ENCODE data around the gene FILIP1L. TPM values are rescaled to one million over a fixed set of nuclear protein-coding genes. Genes with fewer than 3 reads are reported as not detected.

FILIP1L gene
- total RNA-seq, 1 experiment from 2014 or later: 15.5 TPM

DNA sequence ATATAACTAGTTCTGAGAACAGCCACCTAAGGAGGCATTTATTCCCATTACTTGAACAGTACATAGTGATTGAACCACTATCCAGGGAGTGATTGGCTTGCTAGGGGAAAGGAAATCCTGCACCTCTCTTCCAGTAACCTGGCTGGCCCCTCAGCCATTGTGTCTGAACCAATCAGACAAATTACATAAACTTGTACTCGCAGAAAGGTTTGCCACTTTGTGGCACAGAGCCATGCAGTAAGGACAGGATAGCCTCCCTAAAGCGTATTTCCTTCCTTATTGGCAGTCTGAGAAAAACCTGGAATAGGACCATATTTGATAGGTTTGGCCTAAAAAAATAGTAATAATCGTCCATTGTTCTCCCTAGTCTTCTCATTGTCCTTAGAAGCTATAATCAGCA lies 277.6 kb downstream of the FILIP1L start:
- TF ChIP-seq, protein P1, sequence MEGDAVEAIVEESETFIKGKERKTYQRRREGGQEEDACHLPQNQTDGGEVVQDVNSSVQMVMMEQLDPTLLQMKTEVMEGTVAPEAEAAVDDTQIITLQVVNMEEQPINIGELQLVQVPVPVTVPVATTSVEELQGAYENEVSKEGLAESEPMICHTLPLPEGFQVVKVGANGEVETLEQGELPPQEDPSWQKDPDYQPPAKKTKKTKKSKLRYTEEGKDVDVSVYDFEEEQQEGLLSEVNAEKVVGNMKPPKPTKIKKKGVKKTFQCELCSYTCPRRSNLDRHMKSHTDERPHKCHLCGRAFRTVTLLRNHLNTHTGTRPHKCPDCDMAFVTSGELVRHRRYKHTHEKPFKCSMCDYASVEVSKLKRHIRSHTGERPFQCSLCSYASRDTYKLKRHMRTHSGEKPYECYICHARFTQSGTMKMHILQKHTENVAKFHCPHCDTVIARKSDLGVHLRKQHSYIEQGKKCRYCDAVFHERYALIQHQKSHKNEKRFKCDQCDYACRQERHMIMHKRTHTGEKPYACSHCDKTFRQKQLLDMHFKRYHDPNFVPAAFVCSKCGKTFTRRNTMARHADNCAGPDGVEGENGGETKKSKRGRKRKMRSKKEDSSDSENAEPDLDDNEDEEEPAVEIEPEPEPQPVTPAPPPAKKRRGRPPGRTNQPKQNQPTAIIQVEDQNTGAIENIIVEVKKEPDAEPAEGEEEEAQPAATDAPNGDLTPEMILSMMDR (IDR thresholded peaks at IDR 0.05; ENCODE audit: insufficient read depth in 1 of 2, low read depth in 1 of 2, low read length in 1 of 2, severe bottlenecking in 1 of 2, unreplicated experiment in 1 of 2): no peak
- Mint-ChIP-seq H3K9me3 (ENCODE audit: unreplicated experiment) (no peaks in the 10 kb centered on the region), H3K4me1 (ENCODE audit: low read depth, unreplicated experiment) (no peaks in the 10 kb centered on the region), H3K27ac (ENCODE audit: unreplicated experiment) (no peak overlapping the region), H3K36me3 (ENCODE audit: insufficient read depth, unreplicated experiment) (no peaks in the 10 kb centered on the region), H3K4me3 (ENCODE audit: unreplicated experiment) (no peak overlapping the region), H3K27me3 (ENCODE audit: insufficient read depth, unreplicated experiment) (no peaks in the 10 kb centered on the region)
- Histone ChIP-seq H3K27me3 (replicated peaks; ENCODE audit: control insufficient read depth, insufficient read depth, low read length) (no peaks in the 10 kb centered on the region), H3K4me1 (no peaks in the 10 kb centered on the region), H3K4me3 (ENCODE audit: low read depth, low read length) (no peak overlapping the region), H3K9me3 (no peaks in the 10 kb centered on the region), H3K36me3 (ENCODE audit: control insufficient read depth, insufficient read depth, low read length) (no peaks in the 10 kb centered on the region)
- ChIA-PET POLR2A (interaction anchor here (0.6 kb wide), 1 partner anchor 418 kb away, joined by 3 read pairs; no protein-coding TSS in a partner anchor), CTCF (no interaction called here)
- no peak for DNase-seq
- BruUV-seq (replicated peaks): no TSS peak
- intact Hi-C loops (cut with micrococcal nuclease; ENCODE audit: unreplicated experiment): no loop called here

DNA sequence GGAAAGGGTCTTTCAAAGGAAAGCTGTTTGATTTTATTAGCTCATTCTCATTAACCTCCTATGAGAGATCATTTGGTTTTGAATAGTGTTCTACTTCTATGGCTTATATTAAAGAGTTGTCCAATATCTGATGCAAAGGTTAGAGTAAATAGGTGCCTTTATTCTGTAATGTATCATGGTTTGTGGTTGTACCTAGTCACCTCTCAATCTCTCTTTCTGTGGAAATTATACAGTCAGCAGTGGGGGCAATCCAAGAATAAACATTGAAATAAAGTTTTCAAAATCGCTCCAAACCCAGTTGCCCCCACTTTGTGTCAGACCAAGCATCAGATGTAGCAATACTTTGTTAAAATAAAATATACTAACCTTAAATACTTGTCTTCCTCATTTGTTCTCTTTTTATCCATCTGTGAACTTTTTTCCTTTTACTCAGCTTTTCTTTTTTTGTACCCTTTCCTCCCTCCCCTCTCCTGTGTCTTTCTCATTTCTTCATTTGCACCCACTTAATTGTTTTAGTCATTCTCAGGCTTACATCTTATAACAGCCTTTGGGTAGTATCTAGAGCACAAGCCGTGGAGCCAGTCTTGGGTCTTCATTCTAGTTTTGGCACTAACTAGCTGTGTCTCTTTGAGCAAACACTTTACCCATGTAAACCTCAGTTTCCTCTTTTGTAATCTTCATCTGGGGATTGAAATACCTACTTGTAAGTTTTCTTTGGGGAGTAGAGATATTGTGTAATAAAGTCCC lies 279.9 kb downstream of the FILIP1L start:
- H3K4me1 Mint-ChIP-seq (ENCODE audit: low read depth, unreplicated experiment): peaks cover 13% of the 10 kb centered on the region
- TF ChIP-seq, protein P1 (IDR thresholded peaks at IDR 0.05; ENCODE audit: insufficient read depth in 1 of 2, low read depth in 1 of 2, low read length in 1 of 2, severe bottlenecking in 1 of 2, unreplicated experiment in 1 of 2): no peak
- Histone ChIP-seq H3K4me1 (no peaks in the 10 kb centered on the region), H3K27me3 (replicated peaks; ENCODE audit: control insufficient read depth, insufficient read depth, low read length) (no peaks in the 10 kb centered on the region), H3K36me3 (ENCODE audit: control insufficient read depth, insufficient read depth, low read length) (no peaks in the 10 kb centered on the region), H3K4me3 (ENCODE audit: low read depth, low read length) (no peak overlapping the region), H3K9me3 (no peaks in the 10 kb centered on the region)
- no peak for DNase-seq
- ChIA-PET CTCF (interaction anchor here (1.5 kb wide), 1 partner anchor 420 kb away, joined by 4 read pairs; no protein-coding TSS in a partner anchor), POLR2A (no interaction called here)
- H3K9me3 Mint-ChIP-seq (ENCODE audit: unreplicated experiment): no peaks in the 10 kb centered on the region
- no peak overlapping the region for H3K4me3 Mint-ChIP-seq (ENCODE audit: unreplicated experiment)
- H3K27ac Mint-ChIP-seq (ENCODE audit: unreplicated experiment): no peak overlapping the region
- intact Hi-C loops (cut with micrococcal nuclease; ENCODE audit: unreplicated experiment): loop anchor here (5.0 kb wide), 1 partner anchor 483 kb away; no protein-coding TSS in a partner anchor
- no peaks in the 10 kb centered on the region for H3K27me3 Mint-ChIP-seq (ENCODE audit: insufficient read depth, unreplicated experiment)
- no TSS peak for BruUV-seq (replicated peaks)
- H3K36me3 Mint-ChIP-seq (ENCODE audit: insufficient read depth, unreplicated experiment): no peaks in the 10 kb centered on the region

DNA sequence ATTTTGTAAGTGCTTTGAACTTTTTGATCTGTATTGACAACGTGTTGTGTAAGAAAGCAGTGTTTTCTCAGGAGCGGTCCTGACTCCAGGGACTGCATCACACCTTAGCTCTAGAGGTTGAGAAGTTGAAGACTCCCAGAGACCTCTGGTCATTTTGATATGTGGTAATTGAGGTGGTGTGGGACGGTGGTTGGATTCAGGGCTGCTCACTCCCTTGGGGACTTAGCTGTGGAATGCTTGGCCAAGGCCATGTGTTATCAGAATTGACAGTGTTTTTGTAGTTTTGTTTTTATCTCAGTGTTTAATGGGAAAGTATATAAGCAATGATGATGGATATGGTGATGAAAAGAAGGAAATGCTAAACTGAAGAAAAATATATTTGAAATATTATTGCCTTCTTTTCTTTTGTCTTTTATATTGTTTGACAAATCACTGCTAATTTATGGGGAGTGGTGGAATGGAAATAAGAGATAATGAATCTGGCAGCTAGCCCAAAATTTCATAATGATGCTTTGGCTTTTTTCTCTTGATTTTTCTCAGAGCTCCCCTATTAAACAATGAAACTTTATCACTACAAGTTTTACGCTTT lies 280.6 kb downstream of the FILIP1L start:
- ChIA-PET CTCF (interaction anchor here (1.5 kb wide), 1 partner anchor 420 kb away, joined by 4 read pairs; no protein-coding TSS in a partner anchor), POLR2A (no interaction called here)
- H3K27ac Mint-ChIP-seq (ENCODE audit: unreplicated experiment): no peak overlapping the region
- BruUV-seq (replicated peaks): no TSS peak
- peaks cover 16% of the 10 kb centered on the region for H3K4me1 Mint-ChIP-seq (ENCODE audit: low read depth, unreplicated experiment)
- Histone ChIP-seq H3K9me3 (no peaks in the 10 kb centered on the region), H3K4me3 (ENCODE audit: low read depth, low read length) (no peak overlapping the region), H3K4me1 (no peaks in the 10 kb centered on the region), H3K27me3 (replicated peaks; ENCODE audit: control insufficient read depth, insufficient read depth, low read length) (no peaks in the 10 kb centered on the region), H3K36me3 (ENCODE audit: control insufficient read depth, insufficient read depth, low read length) (no peaks in the 10 kb centered on the region)
- H3K36me3 Mint-ChIP-seq (ENCODE audit: insufficient read depth, unreplicated experiment): no peaks in the 10 kb centered on the region
- TF ChIP-seq, protein P1 (IDR thresholded peaks at IDR 0.05; ENCODE audit: insufficient read depth in 1 of 2, low read depth in 1 of 2, low read length in 1 of 2, severe bottlenecking in 1 of 2, unreplicated experiment in 1 of 2): no peak
- H3K9me3 Mint-ChIP-seq (ENCODE audit: unreplicated experiment): no peaks in the 10 kb centered on the region
- intact Hi-C loops (cut with micrococcal nuclease; ENCODE audit: unreplicated experiment): loop anchor here (2.0 to 5.0 kb wide), 2 partner anchors 484 to 757 kb away; no protein-coding TSS in a partner anchor
- H3K4me3 Mint-ChIP-seq (ENCODE audit: unreplicated experiment): no peak overlapping the region
- H3K27me3 Mint-ChIP-seq (ENCODE audit: insufficient read depth, unreplicated experiment): no peaks in the 10 kb centered on the region
- no peak for DNase-seq
